ENCODE results near the gene MED13. TPM values are rescaled to one million over a fixed set of nuclear protein-coding genes. Genes with fewer than 3 reads are reported as not detected.

Gene MED13
- total and polyA plus RNA-seq, 4 donors = 6.6 to 64.0 (median 26.0) TPM

GRCh38 chr17:61908292-61909037 is 156.6 kb downstream of the MED13 start:
- WGBS = 97% methylated on average over 7 of the region's 7 CpGs
- Histone ChIP-seq H3K27me3 (ENCODE audit: control insufficient read depth in 4 of 4, insufficient read depth in 4 of 4, low read length in 3 of 4) (no peaks in the 10 kb centered on the region), H3K9ac (ENCODE audit: low read depth in 1 of 2, low read length in 2 of 2) (no peak overlapping the region)

GRCh38 chr17:61907361-61907760 is 157.7 kb downstream of the MED13 start:
- Histone ChIP-seq H3K27me3 (ENCODE audit: control insufficient read depth in 4 of 4, insufficient read depth in 4 of 4, low read length in 3 of 4) (no peaks in the 10 kb centered on the region), H3K4me1 (ENCODE audit: control insufficient read depth in 4 of 4, insufficient read depth in 4 of 4, low read length in 3 of 4) (no peaks in the 10 kb centered on the region), H3K4me3 (ENCODE audit: low read depth in 1 of 3, low read length in 3 of 3) (no peak overlapping the region), H3K9ac (ENCODE audit: low read depth in 1 of 2, low read length in 2 of 2) (no peak overlapping the region), H3K36me3 (ENCODE audit: control insufficient read depth in 4 of 4, insufficient read depth in 3 of 4, low read depth in 1 of 4, low read length in 3 of 4) (peaks cover 4 to 33% (median 20%) of the 10 kb centered on the region in 4 donors), H3K9me3 (ENCODE audit: control insufficient read depth in 4 of 4, low read length in 3 of 4) (no peaks in the 10 kb centered on the region), H3K27ac (ENCODE audit: low read depth in 1 of 2, low read length in 2 of 2) (no peak overlapping the region)
- DNase-seq (ENCODE audit: low spot score) = no peak
- 95% methylated on average over 5 of the region's 5 CpGs for WGBS
- no peak for TF ChIP-seq TAF1 (conservative IDR thresholded peaks at IDR 0.05)
- no peak for TF ChIP-seq SP1 (IDR thresholded peaks at IDR 0.05)
- TF ChIP-seq ZBTB33 (IDR thresholded peaks at IDR 0.05) = no peak
- TF ChIP-seq, protein P1, sequence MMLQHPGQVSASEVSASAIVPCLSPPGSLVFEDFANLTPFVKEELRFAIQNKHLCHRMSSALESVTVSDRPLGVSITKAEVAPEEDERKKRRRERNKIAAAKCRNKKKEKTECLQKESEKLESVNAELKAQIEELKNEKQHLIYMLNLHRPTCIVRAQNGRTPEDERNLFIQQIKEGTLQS (IDR thresholded peaks at IDR 0.05) = no peak
- no peak for TF ChIP-seq RXRA (IDR thresholded peaks at IDR 0.05)
- no peak for TF ChIP-seq EGR1 (IDR thresholded peaks at IDR 0.05; ENCODE audit: low read depth in 2 of 2)
- TF ChIP-seq HNF4A (conservative IDR thresholded peaks at IDR 0.05) = no peak
- no peak for TF ChIP-seq YY1 (IDR thresholded peaks at IDR 0.05)
- TF ChIP-seq GABPA (IDR thresholded peaks at IDR 0.05 in 1 of 2, conservative IDR thresholded peaks at IDR 0.05 in 1 of 2) = no peak
- TF ChIP-seq NR2F2 (IDR thresholded peaks at IDR 0.05) = no peak
- TF ChIP-seq HNF4G (IDR thresholded peaks at IDR 0.05) = no peak
- TF ChIP-seq FOXA2 (IDR thresholded peaks at IDR 0.05) = no peak
- TF ChIP-seq JUND (IDR thresholded peaks at IDR 0.05) = no peak
- TF ChIP-seq FOXA1 (IDR thresholded peaks at IDR 0.05) = no peak

More at GRCh38 chr17:61908292-61909037, 156.6 kb downstream of the MED13 start:
- Histone ChIP-seq H3K36me3 (ENCODE audit: control insufficient read depth in 4 of 4, insufficient read depth in 3 of 4, low read depth in 1 of 4, low read length in 3 of 4) (peaks cover 2 to 29% (median 20%) of the 10 kb centered on the region in 4 donors), H3K9me3 (ENCODE audit: control insufficient read depth in 4 of 4, low read length in 3 of 4) (no peaks in the 10 kb centered on the region), H3K4me1 (ENCODE audit: control insufficient read depth in 4 of 4, insufficient read depth in 4 of 4, low read length in 3 of 4) (no peaks in the 10 kb centered on the region), H3K4me3 (ENCODE audit: low read depth in 1 of 3, low read length in 3 of 3) (no peak overlapping the region), H3K27ac (ENCODE audit: low read depth in 1 of 2, low read length in 2 of 2) (no peak overlapping the region)
- DNase-seq (ENCODE audit: low spot score) = no peak
- TF ChIP-seq FOXA2 (IDR thresholded peaks at IDR 0.05) (no peak), TAF1 (conservative IDR thresholded peaks at IDR 0.05) (no peak), ZBTB33 (IDR thresholded peaks at IDR 0.05) (no peak), YY1 (IDR thresholded peaks at IDR 0.05) (no peak), EGR1 (IDR thresholded peaks at IDR 0.05; ENCODE audit: low read depth in 2 of 2) (no peak), SP1 (IDR thresholded peaks at IDR 0.05) (no peak), NR2F2 (IDR thresholded peaks at IDR 0.05) (no peak), REST (IDR thresholded peaks at IDR 0.05) (no peak), RXRA (IDR thresholded peaks at IDR 0.05) (no peak), JUND (IDR thresholded peaks at IDR 0.05) (no peak), FOXA1 (IDR thresholded peaks at IDR 0.05) (no peak), RAD21 (IDR thresholded peaks at IDR 0.05) (no peak)
- TF ChIP-seq, protein P1 (IDR thresholded peaks at IDR 0.05) = no peak

All from liver (tissue), 9 donors.